Mesendoderm (in vitro differentiated cells): Measurements from ENCODE around the gene SLC17A4.
"Not testable (repeated sequence)": the region's sequence is repeated elsewhere in the genome, so short reads cannot be mapped to it uniquely, and the experiment has no call there.

Experiments used
- DNase-seq: peaks from one replicate; pipeline ENCODE4 v3.0.0; 2013
- H2AK5ac ChIP-seq: 2 replicates; pipeline ENCODE4 v1.6.1; 2013; ENCODE audit warnings: low read length, inconsistent platforms
- H2BK120ac ChIP-seq: 2 replicates; pipeline ENCODE4 v1.6.1; 2013; ENCODE audit warnings: low read depth, mild to moderate bottlenecking, low read length, moderate library complexity, mixed read lengths
- H2BK15ac ChIP-seq: replicated peaks from 2 replicates; pipeline ENCODE4 v1.6.1; 2013; ENCODE audit warnings: low read depth, mild to moderate bottlenecking, moderate library complexity
- H2BK5ac ChIP-seq: 2 replicates; pipeline ENCODE4 v1.6.1; 2013; ENCODE audit warnings: low read length, inconsistent platforms
- H3K18ac ChIP-seq: 2 replicates; pipeline ENCODE4 v1.6.1; 2013; ENCODE audit warnings: mild to moderate bottlenecking, low read length, mixed read lengths
- H3K23ac ChIP-seq: one replicate; pipeline ENCODE4 v1.6.1; 2013; ENCODE audit warnings: low read length
- H3K27ac ChIP-seq: 2 replicates; pipeline ENCODE4 v1.5.1; 2013; ENCODE audit warnings: low read depth, mild to moderate bottlenecking, inconsistent platforms, low read length, moderate library complexity
- H3K27me3 ChIP-seq: 2 replicates; pipeline ENCODE4 v1.6.1; 2013; ENCODE audit warnings: low read length, control low read depth, mild to moderate bottlenecking, inconsistent platforms; ENCODE audit not compliant: insufficient read depth, poor library complexity
- H3K36me3 ChIP-seq: 2 replicates; pipeline ENCODE4 v1.6.1; 2013; ENCODE audit warnings: low read length, inconsistent platforms; ENCODE audit not compliant: control insufficient read depth, insufficient read depth
- H3K4ac ChIP-seq: one replicate; pipeline ENCODE4 v1.6.1; 2013; ENCODE audit warnings: low read depth, mild to moderate bottlenecking, low read length, moderate library complexity
- H3K4me1 ChIP-seq: 2 replicates; pipeline ENCODE4 v1.6.1; 2013; ENCODE audit warnings: low read depth, low read length, inconsistent platforms; ENCODE audit not compliant: control insufficient read depth
- H3K4me2 ChIP-seq: 2 replicates; pipeline ENCODE4 v1.6.1; 2013; ENCODE audit warnings: low read length
- H3K4me3 ChIP-seq: 2 replicates; pipeline ENCODE4 v1.5.1; 2013; ENCODE audit warnings: mild to moderate bottlenecking, low read length
- H3K56ac ChIP-seq: one replicate; pipeline ENCODE4 v1.6.1; 2013; ENCODE audit warnings: low read length
- H3K79me1 ChIP-seq: 2 replicates; pipeline ENCODE4 v1.6.1; 2013; ENCODE audit warnings: low read length, inconsistent platforms
- H3K79me2 ChIP-seq: 2 replicates; pipeline ENCODE4 v1.6.1; 2013; ENCODE audit warnings: mild to moderate bottlenecking, low read length; ENCODE audit not compliant: control insufficient read depth, insufficient read depth
- H3K9ac ChIP-seq: 2 replicates; pipeline ENCODE4 v1.6.1; 2013; ENCODE audit warnings: low read length, inconsistent platforms
- H4K5ac ChIP-seq: one replicate; pipeline ENCODE4 v1.6.1; 2013; ENCODE audit warnings: low read length
- H4K8ac ChIP-seq: one replicate; pipeline ENCODE4 v1.6.1; 2013; ENCODE audit warnings: low read depth, mild to moderate bottlenecking, control low read depth, low read length, moderate library complexity
- WGBS: extraction: QIAGEN DNeasy Blood & Tissue Kit; methylation state at CpG from one replicate; pipeline ENCODE4 v1.1.7; 2013; ENCODE audit warnings: low lambda C conversion rate, missing lambda C conversion rate; ENCODE audit not compliant: insufficient coverage; ENCODE audit errors: extremely low coverage; 5-methylcytosine and 5-hydroxymethylcytosine counted together

The SLC17A4 gene

GRCh38 chr6:25746968-25747367 lies 7.6 kb upstream of the SLC17A4 start:
- no peaks in the 10 kb centered on the region for H3K79me1 ChIP-seq
- H3K4me1 ChIP-seq, result no peaks in the 10 kb centered on the region
- no CpG with 5 or more reads among the region's 1 CpG for WGBS
- H3K4ac ChIP-seq, result no peak overlapping the region
- H4K5ac ChIP-seq, result no peak overlapping the region
- no peaks in the 10 kb centered on the region for H3K27me3 ChIP-seq
- no peak overlapping the region for H3K23ac ChIP-seq
- no peak overlapping the region for H4K8ac ChIP-seq
- DNase-seq, result no peak
- no peak overlapping the region for H3K4me2 ChIP-seq
- H2BK120ac ChIP-seq, result no peak overlapping the region
- H3K18ac ChIP-seq, result no peak overlapping the region
- H3K4me3 ChIP-seq, result no peak overlapping the region
- H3K9ac ChIP-seq, result no peak overlapping the region
- no peak overlapping the region for H3K27ac ChIP-seq
- no peak overlapping the region for H2BK5ac ChIP-seq
- no peaks in the 10 kb centered on the region for H3K79me2 ChIP-seq
- no peak overlapping the region for H2AK5ac ChIP-seq
- H3K36me3 ChIP-seq, result no peaks in the 10 kb centered on the region
- no peak overlapping the region for H3K56ac ChIP-seq
- H2BK15ac ChIP-seq, result no peak overlapping the region

DNA sequence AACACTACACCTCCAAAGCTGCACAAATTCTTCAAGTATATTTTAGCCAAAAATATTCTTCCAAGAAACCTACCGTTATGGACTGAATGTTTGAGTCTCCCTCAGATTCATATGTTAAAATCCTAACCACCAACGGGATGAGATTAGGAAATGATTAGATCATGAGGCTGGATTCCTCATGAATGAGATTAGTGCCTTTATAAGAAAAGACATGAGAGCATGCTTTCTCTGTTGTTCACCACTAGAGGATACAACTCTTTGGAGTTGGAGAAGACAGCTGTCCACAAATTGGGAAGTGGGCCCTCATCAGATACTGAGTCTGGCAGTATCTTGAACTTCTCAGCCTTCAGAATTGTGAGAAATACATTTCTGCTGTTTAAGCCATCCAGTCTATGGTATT lies 7.1 kb upstream of the SLC17A4 start:
- DNase-seq, result no peak
- no peak overlapping the region for H3K18ac ChIP-seq
- no peak overlapping the region for H2AK5ac ChIP-seq
- H3K4me1 ChIP-seq, result no peaks in the 10 kb centered on the region
- no peaks in the 10 kb centered on the region for H3K36me3 ChIP-seq
- no peaks in the 10 kb centered on the region for H3K79me2 ChIP-seq
- H4K5ac ChIP-seq, result no peak overlapping the region
- H3K4ac ChIP-seq, result no peak overlapping the region
- H2BK120ac ChIP-seq, result no peak overlapping the region
- H3K27me3 ChIP-seq, result no peaks in the 10 kb centered on the region
- no CpG with 5 or more reads among the region's 2 CpGs for WGBS
- H2BK5ac ChIP-seq, result no peak overlapping the region
- no peak overlapping the region for H3K27ac ChIP-seq
- H4K8ac ChIP-seq, result no peak overlapping the region
- H3K56ac ChIP-seq, result no peak overlapping the region
- H3K4me2 ChIP-seq, result no peak overlapping the region
- no peak overlapping the region for H3K4me3 ChIP-seq
- no peaks in the 10 kb centered on the region for H3K79me1 ChIP-seq
- H3K23ac ChIP-seq, result no peak overlapping the region
- H2BK15ac ChIP-seq, result no peak overlapping the region
- H3K9ac ChIP-seq, result no peak overlapping the region

- H3K23ac ChIP-seq, result no peak overlapping the region
- no peaks in the 10 kb centered on the region for H3K27me3 ChIP-seq
- H3K4me2 ChIP-seq, result no peak overlapping the region
- no peak overlapping the region for H3K4me3 ChIP-seq
- no peaks in the 10 kb centered on the region for H3K36me3 ChIP-seq
- no peaks in the 10 kb centered on the region for H3K79me1 ChIP-seq
- no peak overlapping the region for H2BK15ac ChIP-seq
- no peaks in the 10 kb centered on the region for H3K4me1 ChIP-seq
- H3K4ac ChIP-seq, result no peak overlapping the region
- DNase-seq, result no peak
- H2BK120ac ChIP-seq, result no peak overlapping the region
- no peak overlapping the region for H3K18ac ChIP-seq
- no peak overlapping the region for H2BK5ac ChIP-seq
- no peak overlapping the region for H3K27ac ChIP-seq
- H3K79me2 ChIP-seq, result no peaks in the 10 kb centered on the region
- no peak overlapping the region for H2AK5ac ChIP-seq
- H3K9ac ChIP-seq, result no peak overlapping the region
- no peak overlapping the region for H4K5ac ChIP-seq
- no peak overlapping the region for H3K56ac ChIP-seq
- H4K8ac ChIP-seq, result no peak overlapping the region
Observed at GRCh38 chr6:25748049-25748448, 6.5 kb upstream of the SLC17A4 start.

DNA sequence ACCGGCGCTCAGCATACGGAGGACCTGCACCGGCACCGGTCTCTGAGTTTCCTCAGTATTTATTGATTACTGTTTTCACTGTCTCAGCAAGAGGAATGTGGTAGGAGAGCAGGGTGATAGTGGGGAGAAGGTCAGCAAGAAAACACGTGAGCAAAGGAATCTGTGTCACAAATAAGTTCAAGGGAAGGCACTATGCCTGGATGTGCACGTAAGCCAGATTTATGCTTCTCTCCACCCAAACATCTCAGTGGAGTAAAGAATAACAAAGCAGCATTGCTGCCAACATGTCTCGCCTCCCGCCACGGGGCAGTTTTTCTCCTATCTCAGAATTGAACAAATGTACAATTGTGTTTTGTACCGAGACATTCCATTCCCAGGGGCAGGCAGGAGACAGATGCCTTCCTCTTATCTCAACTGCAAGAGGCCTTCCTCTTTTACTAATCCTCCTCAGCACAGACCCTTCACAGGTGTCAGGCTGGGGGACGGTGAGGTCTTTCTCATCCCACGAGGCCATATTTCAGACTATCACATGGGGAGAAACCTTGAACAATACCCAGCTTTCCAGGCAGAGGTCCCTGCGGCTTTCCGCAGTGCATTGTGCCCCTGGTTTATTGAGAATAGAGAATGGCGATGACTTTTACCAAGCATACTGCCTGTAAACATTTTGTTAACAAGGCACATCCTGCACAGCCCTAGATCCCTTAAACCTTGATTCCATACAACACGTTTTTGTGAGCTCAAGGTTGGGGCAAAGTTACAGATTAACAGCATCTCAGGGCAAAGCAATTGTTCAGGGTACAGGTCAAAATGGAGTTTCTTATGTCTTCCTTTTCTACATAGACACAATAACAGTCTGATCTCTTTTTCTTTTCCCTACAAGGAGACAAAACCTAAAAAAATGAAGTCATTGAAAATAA lies 5.7 kb upstream of the SLC17A4 start:
- not testable (repeated sequence) for H3K9ac ChIP-seq, H2BK5ac ChIP-seq, H3K56ac ChIP-seq, H3K4me3 ChIP-seq, H3K79me1 ChIP-seq, H3K79me2 ChIP-seq, DNase-seq, H4K5ac ChIP-seq, H3K4ac ChIP-seq, H3K4me2 ChIP-seq, H3K27ac ChIP-seq, H2AK5ac ChIP-seq, H4K8ac ChIP-seq, H3K18ac ChIP-seq, H2BK120ac ChIP-seq, H3K36me3 ChIP-seq, H3K27me3 ChIP-seq, H3K4me1 ChIP-seq, H3K23ac ChIP-seq, H2BK15ac ChIP-seq
- no CpG with 5 or more reads among the region's 17 CpGs for WGBS

DNA sequence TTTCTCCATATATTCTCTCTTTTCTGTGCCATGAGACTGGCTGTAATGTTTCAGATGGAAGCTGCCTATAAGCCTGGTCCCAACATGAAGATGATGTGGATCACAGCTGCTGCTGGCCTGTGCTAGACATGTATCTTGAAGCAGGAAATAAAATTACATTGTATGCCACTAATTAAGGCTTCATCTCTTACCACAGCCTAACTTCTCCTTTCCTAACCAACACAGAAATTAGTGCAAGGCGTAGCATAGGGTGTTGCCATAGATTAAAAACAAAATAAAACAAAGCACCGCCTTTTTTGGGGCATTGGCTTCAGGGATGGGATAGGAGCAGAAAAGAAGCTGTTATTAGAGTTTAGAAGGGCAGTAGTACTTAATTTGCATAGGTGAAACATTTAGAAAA lies 4.7 kb upstream of the SLC17A4 start:
- Histone ChIP-seq H3K79me1 (no peaks in the 10 kb centered on the region), H3K27me3 (no peaks in the 10 kb centered on the region), H2BK120ac (no peak overlapping the region), H3K18ac (no peak overlapping the region), H3K9ac (no peak overlapping the region), H3K56ac (no peak overlapping the region), H3K23ac (no peak overlapping the region), H3K4ac (no peak overlapping the region), H2BK15ac (no peak overlapping the region), H3K4me2 (no peak overlapping the region), H3K27ac (no peak overlapping the region), H4K8ac (no peak overlapping the region), H2AK5ac (no peak overlapping the region), H2BK5ac (no peak overlapping the region), H4K5ac (no peak overlapping the region), H3K79me2 (no peaks in the 10 kb centered on the region), H3K4me1 (no peaks in the 10 kb centered on the region), H3K4me3 (no peak overlapping the region), H3K36me3 (no peaks in the 10 kb centered on the region)
- WGBS, result no CpG with 5 or more reads among the region's 2 CpGs
- no peak for DNase-seq

- no peak overlapping the region for H3K27ac ChIP-seq
- H3K18ac ChIP-seq, result no peak overlapping the region
- H3K27me3 ChIP-seq, result no peaks in the 10 kb centered on the region
- no CpG with 5 or more reads among the region's 3 CpGs for WGBS
- no peaks in the 10 kb centered on the region for H3K36me3 ChIP-seq
- H3K23ac ChIP-seq, result no peak overlapping the region
- H3K4me1 ChIP-seq, result no peaks in the 10 kb centered on the region
- no peak overlapping the region for H2BK5ac ChIP-seq
- H3K4me2 ChIP-seq, result no peak overlapping the region
- H2BK15ac ChIP-seq, result no peak overlapping the region
- no peak overlapping the region for H4K5ac ChIP-seq
- no peak overlapping the region for H2AK5ac ChIP-seq
- H3K4ac ChIP-seq, result no peak overlapping the region
- no peaks in the 10 kb centered on the region for H3K79me1 ChIP-seq
- H3K4me3 ChIP-seq, result no peak overlapping the region
- H3K79me2 ChIP-seq, result no peaks in the 10 kb centered on the region
- no peak overlapping the region for H3K56ac ChIP-seq
- no peak overlapping the region for H3K9ac ChIP-seq
- DNase-seq, result no peak
- no peak overlapping the region for H4K8ac ChIP-seq
- H2BK120ac ChIP-seq, result no peak overlapping the region
Observed at GRCh38 chr6:25750906-25751305, 3.6 kb upstream of the SLC17A4 start.
